HepG2 (cell line): ENCODE measurements around the gene MT1M. TPM values are rescaled to one million over a fixed set of nuclear protein-coding genes. Genes with fewer than 3 reads are reported as not detected.

Source experiments
- ATAC-seq: fragments of 200-7000 bp; cut with Tn5 transposase; 3 replicates; pipeline ENCODE4 v1.9.1; 2020; ENCODE audit warnings: mild to moderate bottlenecking, moderate library complexity
- BruUV-seq: library from RNA; stranded (reverse); fragments of 400-500 nt; replicated peaks from 2 replicates; lab custom pipeline; 2021; lab: Mats Ljungman, UMichigan
- CTCF ChIA-PET: fragments of 300-600 bp; formaldehyde crosslinking; extraction: SDS; loops from one replicate; lab custom pipeline; 2021; ENCODE audit warnings: low total read pairs, inconsistent platforms, low intra/inter-chr PET ratio; lab: Yijun Ruan, JAX
- POLR2A ChIA-PET: fragments of 350-600 bp; sonication (Branson Sonifier 250); formaldehyde crosslinking; loops from one replicate; lab custom pipeline; 2020; ENCODE audit warnings: antibody characterized with exemption, inconsistent platforms; lab: Yijun Ruan, JAX
- DNase-seq: peaks from one replicate; pipeline ENCODE4 v3.0.0-alpha.2; 2015; ENCODE audit warnings: low spot score
- FAIRE-seq: peaks from 3 replicates; lab custom pipeline; 2011; peaks lifted over from hg19 to GRCh38; lab: Jason Lieb, UNC
- H2AFZ ChIP-seq: one replicate; pipeline ENCODE4 v1.6.1; 2011; ENCODE audit warnings: low read length, inconsistent platforms
- H3K27ac ChIP-seq: fragments of 300-600 bp; 3 replicates; pipeline ENCODE4 v1.8.0; 2011; ENCODE audit warnings: mixed run types, mild to moderate bottlenecking, mixed read lengths, low read length, inconsistent platforms; ENCODE audit not compliant: insufficient read depth; ENCODE audit errors: extremely low read length
- H3K27me3 ChIP-seq, 2 experiments: fragments of 200-600 bp in 1 of 2; 2 replicates in 1 of 2; 3 replicates in 1 of 2; pipeline versions ENCODE4 v1.6.0 to v1.8.0; 2011; ENCODE audit warnings: low read length in 2 of 2, mild to moderate bottlenecking in 2 of 2, moderate library complexity in 2 of 2, inconsistent platforms in 1 of 2; ENCODE audit not compliant: insufficient read depth in 2 of 2, control insufficient read depth in 1 of 2
- H3K36me3 ChIP-seq, 2 experiments: fragments of 200-600 bp in 1 of 2; replicated peaks in 1 of 2; 2 replicates in 1 of 2; 3 replicates in 1 of 2; pipeline versions ENCODE4 v1.5.1 to v1.8.0; 2011; ENCODE audit warnings: low read length in 2 of 2, inconsistent platforms in 1 of 2; ENCODE audit not compliant: insufficient read depth in 2 of 2, control insufficient read depth in 1 of 2
- H3K4me1 ChIP-seq: 2 replicates; pipeline ENCODE4 v1.5.1; 2012; ENCODE audit warnings: low read length, inconsistent platforms; ENCODE audit not compliant: insufficient read depth
- H3K4me2 ChIP-seq: 2 replicates; pipeline ENCODE4 v1.6.0; 2011; ENCODE audit warnings: low read depth, low read length, inconsistent platforms
- H3K4me3 ChIP-seq, 3 experiments: fragments of 200-600 bp in 1 of 3; sonication (generic), shearing (Covaris generic) in 1 of 3; replicated peaks in 1 of 3; 2 replicates each; pipeline ENCODE4 v1.5.1; 2011 to 2016; ENCODE audit warnings: low read length in 3 of 3, inconsistent platforms in 2 of 3, low read depth in 2 of 3, mild to moderate bottlenecking in 2 of 3, control low read depth in 1 of 3, mixed read lengths in 1 of 3; ENCODE audit not compliant: insufficient read depth in 1 of 3
- H3K79me2 ChIP-seq: one replicate; pipeline ENCODE4 v1.6.1; 2011; ENCODE audit warnings: low read length, inconsistent platforms; ENCODE audit not compliant: insufficient read depth
- H3K9ac ChIP-seq: 2 replicates; pipeline ENCODE4 v1.6.0; 2011; ENCODE audit warnings: mild to moderate bottlenecking, low read depth, low read length, inconsistent platforms; ENCODE audit not compliant: insufficient read depth
- H3K9me3 ChIP-seq: 2 replicates; pipeline ENCODE4 v1.5.1; 2012; ENCODE audit warnings: mild to moderate bottlenecking, low read length
- H4K20me1 ChIP-seq: 2 replicates; pipeline ENCODE4 v1.6.0; 2011; ENCODE audit warnings: inconsistent platforms, mild to moderate bottlenecking, low read length, moderate library complexity; ENCODE audit not compliant: insufficient read depth
- CEBPB ChIP-seq: IDR thresholded peaks from 2 replicates; pipeline ENCODE4 v1.6.1; 2011; ENCODE audit warnings: low read depth, low read length, improper control_type of control experiment, borderline replicate concordance
- CREB1 ChIP-seq, 2 experiments: fragments of 450-650 bp in 1 of 2; IDR thresholded peaks; 2 replicates each; pipeline ENCODE4 v1.6.1; 2016 to 2017; ENCODE audit warnings: control low read depth in 1 of 2, mild to moderate bottlenecking in 1 of 2, missing compliant biosample characterization in 1 of 2, missing genetic modification characterization in 1 of 2
- PRDM15 ChIP-seq: sonication (generic); formaldehyde crosslinking; IDR thresholded peaks from 2 replicates; pipeline ENCODE4 v1.4.0; 2020; ENCODE audit warnings: missing genetic modification reagents
- WGBS: methylation state at CpG from one replicate; pipeline ENCODE4 v1.1.6; 2017; ENCODE audit warnings: low lambda C conversion rate; 5-methylcytosine and 5-hydroxymethylcytosine counted together
- in situ Hi-C: cut with HindIII; loops from 2 replicates; pipeline ENCODE4 v1.10.0; 2017; ENCODE audit warnings: low pct_unique_long_range_greater_than_20kb; ENCODE audit not compliant: extremely low pct_ligation_motif_present
- intact Hi-C: fragments of 100-400 bp; cut with micrococcal nuclease; formaldehyde crosslinking; loops from one replicate; pipeline ENCODE4 v1.10.0; 2022; ENCODE audit not compliant: unreplicated experiment
- polyA plus RNA-seq, 8 experiments: library from polyadenylated mRNA; depleted of rRNA in 3 of 8; stranded (reverse) in 7 of 8; unstranded in 1 of 8; fragments of >200 nt; fragmentation: Illumina TruSeq in 4 of 8; extraction: Trizol in 4 of 8; gene quantifications; 2 replicates each; pipeline versions ENCODE4 v1.2.1 to v1.2.3, GENCODE V29; 2011 to 2016; ENCODE audit warnings: low read depth in 4 of 8, missing spikeins in 1 of 8, mixed read lengths in 1 of 8; ENCODE audit not compliant: insufficient read depth in 1 of 8
- total RNA-seq, 5 experiments: library from RNA; depleted of rRNA; stranded (reverse); fragments of >200 nt; fragmentation: Illumina TruSeq; extraction: Trizol; gene quantifications; 2 replicates each; pipeline ENCODE4 v1.2.3, GENCODE V29; 2016; ENCODE audit warnings: low read depth in 1 of 5

Gene MT1M
- total and polyA plus RNA-seq, 2 of the 13 experiments (the other 11 are each of a cell fraction or from before 2014, with no cell fraction given): 4.6 TPM; not detected in 1

- Histone ChIP-seq H2AFZ (no peak overlapping the region), H4K20me1 (no peaks in the 10 kb centered on the region), H3K4me1 (peaks cover 18% of the 10 kb centered on the region), H3K9ac (no peak overlapping the region), H3K79me2 (no peaks in the 10 kb centered on the region), H3K36me3 (no peaks in the 10 kb centered on the region), H3K9me3 (no peaks in the 10 kb centered on the region), H3K27ac (no peak overlapping the region), H3K27me3 (peaks cover 11 to 37% of the 10 kb centered on the region in 2 experiments; a peak in 4 of 5 replicates), H3K4me2 (no peak overlapping the region), H3K4me3 (no peak overlapping the region)
- DNase-seq (no peak), ATAC-seq (no peak), FAIRE-seq (no peak)
- 72% methylated on average over 23 of the region's 23 CpGs for WGBS
- in situ Hi-C loops: no loop called here
- POLR2A ChIA-PET: no interaction called here
- CTCF ChIA-PET: no interaction called here
- intact Hi-C loops: no loop called here
- 0 out of 2 replicates have a peak, but pooled peaks have one; percentile 12 for TF ChIP-seq CEBPB
- TF ChIP-seq PRDM15 (CRISPR knock-in tag): peak; percentile 59
- no peak for TF ChIP-seq CREB1 (IDR thresholded peaks at IDR 0.05)
- TF ChIP-seq CREB1 (CRISPR knock-in tag; IDR thresholded peaks at IDR 0.05): no peak
- BruUV-seq: no TSS peak
Observed at GRCh38 chr16:56616608-56617211, 15.7 kb upstream of the MT1M start.
